Prostate gland (tissue), 2 donors: Measurements from ENCODE around the gene KCNK5.

ENCODE experiments used
- POLR2A ChIP-seq: fragments of 450-650 bp; IDR thresholded peaks from one replicate; pipeline ENCODE4 v1.6.1; 2016; ENCODE audit warnings: antibody characterized with exemption, mild to moderate bottlenecking
- POLR2AphosphoS5 ChIP-seq: sonication (generic); formaldehyde crosslinking; IDR thresholded peaks from one replicate; pipeline ENCODE4 v1.6.1; 2017; ENCODE audit warnings: antibody characterized with exemption
- TF ChIP-seq, protein P1 (sequence below), 4 experiments: fragments of 200-600 bp in 2 of 4; fragments of 450-650 bp in 2 of 4; sonication (generic) in 2 of 4; IDR thresholded peaks; 1 replicate in 3 of 4; 2 replicates in 1 of 4; pipeline ENCODE4 v1.5.1; 2016 to 2019; ENCODE audit warnings: antibody characterized with exemption in 4 of 4, mild to moderate bottlenecking in 2 of 4, moderate library complexity in 2 of 4

GRCh38 chr6:39215640-39216158, 13.6 kb downstream of the KCNK5 start:
- TF ChIP-seq POLR2A = no peak
- TF ChIP-seq, protein P1, sequence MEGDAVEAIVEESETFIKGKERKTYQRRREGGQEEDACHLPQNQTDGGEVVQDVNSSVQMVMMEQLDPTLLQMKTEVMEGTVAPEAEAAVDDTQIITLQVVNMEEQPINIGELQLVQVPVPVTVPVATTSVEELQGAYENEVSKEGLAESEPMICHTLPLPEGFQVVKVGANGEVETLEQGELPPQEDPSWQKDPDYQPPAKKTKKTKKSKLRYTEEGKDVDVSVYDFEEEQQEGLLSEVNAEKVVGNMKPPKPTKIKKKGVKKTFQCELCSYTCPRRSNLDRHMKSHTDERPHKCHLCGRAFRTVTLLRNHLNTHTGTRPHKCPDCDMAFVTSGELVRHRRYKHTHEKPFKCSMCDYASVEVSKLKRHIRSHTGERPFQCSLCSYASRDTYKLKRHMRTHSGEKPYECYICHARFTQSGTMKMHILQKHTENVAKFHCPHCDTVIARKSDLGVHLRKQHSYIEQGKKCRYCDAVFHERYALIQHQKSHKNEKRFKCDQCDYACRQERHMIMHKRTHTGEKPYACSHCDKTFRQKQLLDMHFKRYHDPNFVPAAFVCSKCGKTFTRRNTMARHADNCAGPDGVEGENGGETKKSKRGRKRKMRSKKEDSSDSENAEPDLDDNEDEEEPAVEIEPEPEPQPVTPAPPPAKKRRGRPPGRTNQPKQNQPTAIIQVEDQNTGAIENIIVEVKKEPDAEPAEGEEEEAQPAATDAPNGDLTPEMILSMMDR (IDR thresholded peaks at IDR 0.05) = no peak
- no peak for TF ChIP-seq POLR2AphosphoS5
